ENCODE measurements around the gene RIPK4. TPM values are rescaled to one million over a fixed set of nuclear protein-coding genes. Genes with fewer than 3 reads are reported as not detected.
A peak's percentile ranks its signal among the peaks of the same experiment; 100 is the strongest.

The RIPK4 gene
- total and polyA plus RNA-seq, 2 donors from 2014 or later: 11.6 to 32.6 TPM

DNA sequence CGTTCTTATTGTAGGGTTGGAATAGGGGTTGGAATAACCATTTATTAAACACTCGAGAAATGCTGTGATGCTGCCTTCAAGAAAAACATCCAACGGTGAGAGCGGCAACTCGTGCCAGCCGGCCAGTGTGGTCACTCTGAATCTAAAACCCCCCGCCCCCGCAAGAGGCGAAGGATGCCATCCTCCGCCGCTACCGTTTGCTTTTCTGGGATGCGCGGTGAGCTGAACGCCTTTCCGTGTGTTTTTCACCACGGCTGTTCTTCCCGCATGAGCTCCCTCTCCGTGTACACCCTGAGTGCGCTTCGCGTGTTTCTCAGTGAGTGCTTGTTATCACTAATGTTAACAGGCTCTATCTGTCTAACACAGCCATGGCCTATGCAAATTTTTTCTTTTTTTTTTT is 42.0 kb upstream of the RIPK4 start:
- intact Hi-C loops (cut with DNase I): no loop called here
- peak in 1 of 5 donors; percentile 18 for DNase-seq
- FAIRE-seq: no peak

DNA sequence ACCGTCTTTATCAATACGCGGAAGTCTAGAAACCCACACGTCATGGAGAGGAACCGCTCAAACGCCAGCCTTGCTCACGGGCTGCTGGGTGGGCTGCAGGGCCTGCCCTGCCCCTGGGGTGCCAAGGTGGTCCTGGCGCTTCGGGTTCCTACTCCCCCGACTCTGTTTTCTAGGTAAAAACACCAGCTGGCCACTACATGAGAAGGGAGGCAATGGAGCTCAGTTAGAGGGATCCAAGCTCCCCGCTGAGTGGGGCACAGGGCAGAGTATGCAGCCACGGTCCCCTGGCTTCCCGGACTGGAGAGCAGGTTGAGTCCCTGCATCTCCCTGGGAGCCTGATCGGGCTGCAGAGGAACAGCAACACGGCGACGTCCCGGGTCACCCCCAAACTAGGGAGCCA is 41.2 kb upstream of the RIPK4 start:
- FAIRE-seq (no peak), DNase-seq (peak in 1 of 5 donors; percentile 4)
- Histone ChIP-seq H3K4me3 (ENCODE audit: low read length in 3 of 3) (no peak overlapping the region), H3K9ac (ENCODE audit: low read length in 3 of 3) (no peak overlapping the region), H3K36me3 (ENCODE audit: control insufficient read depth in 2 of 3, insufficient read depth in 3 of 3, low read length in 3 of 3) (peaks cover 0 to 7% (median 0%) of the 10 kb centered on the region in 3 donors), H3K27me3 (ENCODE audit: control insufficient read depth, insufficient read depth, low read length) (no peaks in the 10 kb centered on the region), H3K4me1 (ENCODE audit: control insufficient read depth in 2 of 3, insufficient read depth in 2 of 3, low read depth in 1 of 3, low read length in 3 of 3) (no peaks in the 10 kb centered on the region), H3K27ac (ENCODE audit: low read depth in 2 of 2, low read length in 2 of 2) (no peak overlapping the region), H3K9me3 (ENCODE audit: control insufficient read depth in 2 of 3, insufficient read depth in 1 of 3, low read length in 3 of 3) (no peaks in the 10 kb centered on the region)
- intact Hi-C loops (cut with DNase I): no loop called here
- TF ChIP-seq, protein P1, sequence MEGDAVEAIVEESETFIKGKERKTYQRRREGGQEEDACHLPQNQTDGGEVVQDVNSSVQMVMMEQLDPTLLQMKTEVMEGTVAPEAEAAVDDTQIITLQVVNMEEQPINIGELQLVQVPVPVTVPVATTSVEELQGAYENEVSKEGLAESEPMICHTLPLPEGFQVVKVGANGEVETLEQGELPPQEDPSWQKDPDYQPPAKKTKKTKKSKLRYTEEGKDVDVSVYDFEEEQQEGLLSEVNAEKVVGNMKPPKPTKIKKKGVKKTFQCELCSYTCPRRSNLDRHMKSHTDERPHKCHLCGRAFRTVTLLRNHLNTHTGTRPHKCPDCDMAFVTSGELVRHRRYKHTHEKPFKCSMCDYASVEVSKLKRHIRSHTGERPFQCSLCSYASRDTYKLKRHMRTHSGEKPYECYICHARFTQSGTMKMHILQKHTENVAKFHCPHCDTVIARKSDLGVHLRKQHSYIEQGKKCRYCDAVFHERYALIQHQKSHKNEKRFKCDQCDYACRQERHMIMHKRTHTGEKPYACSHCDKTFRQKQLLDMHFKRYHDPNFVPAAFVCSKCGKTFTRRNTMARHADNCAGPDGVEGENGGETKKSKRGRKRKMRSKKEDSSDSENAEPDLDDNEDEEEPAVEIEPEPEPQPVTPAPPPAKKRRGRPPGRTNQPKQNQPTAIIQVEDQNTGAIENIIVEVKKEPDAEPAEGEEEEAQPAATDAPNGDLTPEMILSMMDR (IDR thresholded peaks at IDR 0.05; ENCODE audit: borderline replicate concordance, extremely low read depth, insufficient read depth): no peak

More for the DNA sequence above, 42.0 kb upstream of the RIPK4 start:
- H3K27me3 ChIP-seq (ENCODE audit: control insufficient read depth, insufficient read depth, low read length): no peaks in the 10 kb centered on the region
- H3K9ac ChIP-seq (ENCODE audit: low read length in 3 of 3): no peak overlapping the region
- H3K4me1 ChIP-seq (ENCODE audit: control insufficient read depth in 2 of 3, insufficient read depth in 2 of 3, low read depth in 1 of 3, low read length in 3 of 3): no peaks in the 10 kb centered on the region
- TF ChIP-seq, protein P1 (IDR thresholded peaks at IDR 0.05; ENCODE audit: borderline replicate concordance, extremely low read depth, insufficient read depth): no peak
- H3K4me3 ChIP-seq (ENCODE audit: low read length in 3 of 3): no peak overlapping the region
- no peak overlapping the region for H3K27ac ChIP-seq (ENCODE audit: low read depth in 2 of 2, low read length in 2 of 2)
- H3K36me3 ChIP-seq (ENCODE audit: control insufficient read depth in 2 of 3, insufficient read depth in 3 of 3, low read length in 3 of 3): peaks cover 0 to 9% (median 5%) of the 10 kb centered on the region in 3 donors
- H3K9me3 ChIP-seq (ENCODE audit: control insufficient read depth in 2 of 3, insufficient read depth in 1 of 3, low read length in 3 of 3): no peaks in the 10 kb centered on the region

DNA sequence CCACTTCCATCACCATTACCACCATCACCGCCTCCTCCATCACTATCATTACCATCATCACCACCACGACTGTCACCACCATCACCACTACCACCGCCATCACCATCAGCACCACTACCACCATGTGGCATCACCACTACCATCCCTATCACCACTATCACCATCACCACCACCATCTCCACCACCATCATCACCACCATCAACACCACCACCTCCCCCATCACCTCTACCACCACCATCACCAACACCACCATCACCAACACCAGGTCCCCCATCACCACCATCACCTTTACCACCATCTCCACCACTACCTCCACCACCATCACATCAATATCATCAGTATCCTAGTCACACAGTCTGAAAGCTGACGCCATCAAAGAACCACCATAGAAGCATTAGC is 39.9 kb upstream of the RIPK4 start:
- TF ChIP-seq, protein P1 (IDR thresholded peaks at IDR 0.05; ENCODE audit: borderline replicate concordance, extremely low read depth, insufficient read depth): no peak
- no peak overlapping the region for H3K9ac ChIP-seq (ENCODE audit: low read length in 3 of 3)
- H3K27ac ChIP-seq (ENCODE audit: low read depth in 2 of 2, low read length in 2 of 2): no peak overlapping the region
- DNase-seq (peak in 1 of 5 donors; percentile 12), FAIRE-seq (no peak)
- no peaks in the 10 kb centered on the region for H3K27me3 ChIP-seq (ENCODE audit: control insufficient read depth, insufficient read depth, low read length)
- intact Hi-C loops (cut with DNase I): no loop called here
- H3K9me3 ChIP-seq (ENCODE audit: control insufficient read depth in 2 of 3, insufficient read depth in 1 of 3, low read length in 3 of 3): no peaks in the 10 kb centered on the region
- H3K4me1 ChIP-seq (ENCODE audit: control insufficient read depth in 2 of 3, insufficient read depth in 2 of 3, low read depth in 1 of 3, low read length in 3 of 3): no peaks in the 10 kb centered on the region
- no peak overlapping the region for H3K4me3 ChIP-seq (ENCODE audit: low read length in 3 of 3)
- peaks cover 0 to 7% (median 5%) of the 10 kb centered on the region in 3 donors for H3K36me3 ChIP-seq (ENCODE audit: control insufficient read depth in 2 of 3, insufficient read depth in 3 of 3, low read length in 3 of 3)

DNA sequence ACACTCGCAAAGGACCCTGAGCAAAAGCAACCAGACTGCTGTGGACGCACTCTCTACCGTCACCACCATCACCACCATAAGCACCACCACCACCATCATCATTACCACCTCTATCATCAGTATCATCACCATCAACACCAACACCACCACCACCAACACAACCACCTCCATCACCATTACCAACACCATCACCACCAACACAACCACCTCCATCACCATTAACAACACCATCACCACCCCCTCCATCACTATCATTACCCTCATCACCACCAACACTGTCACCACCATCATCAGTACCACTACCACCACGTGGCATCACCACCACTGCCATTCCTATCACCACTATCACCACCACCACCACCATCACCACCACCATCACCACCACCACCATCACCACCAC is 38.8 kb upstream of the RIPK4 start:
- FAIRE-seq: no peak
- TF ChIP-seq, protein P1 (IDR thresholded peaks at IDR 0.05; ENCODE audit: borderline replicate concordance, extremely low read depth, insufficient read depth): no peak
- intact Hi-C loops (cut with DNase I): no loop called here

More for the DNA sequence above, 38.8 kb upstream of the RIPK4 start:
- no peak overlapping the region for H3K27ac ChIP-seq (ENCODE audit: low read depth in 2 of 2, low read length in 2 of 2)
- H3K36me3 ChIP-seq (ENCODE audit: control insufficient read depth in 2 of 3, insufficient read depth in 3 of 3, low read length in 3 of 3): peaks cover 0 to 11% (median 6%) of the 10 kb centered on the region in 3 donors
- peak in 1 of 5 donors; percentile 2 for DNase-seq
- no peaks in the 10 kb centered on the region for H3K27me3 ChIP-seq (ENCODE audit: control insufficient read depth, insufficient read depth, low read length)
- H3K4me3 ChIP-seq (ENCODE audit: low read length in 3 of 3): peak overlapping the region in 1 of 3 donors; percentile 1
- no peaks in the 10 kb centered on the region for H3K4me1 ChIP-seq (ENCODE audit: control insufficient read depth in 2 of 3, insufficient read depth in 2 of 3, low read depth in 1 of 3, low read length in 3 of 3)
- H3K9me3 ChIP-seq (ENCODE audit: control insufficient read depth in 2 of 3, insufficient read depth in 1 of 3, low read length in 3 of 3): no peaks in the 10 kb centered on the region
- H3K9ac ChIP-seq (ENCODE audit: low read length in 3 of 3): no peak overlapping the region
